Ascending aorta (tissue), 2 donors: ENCODE results near the gene UBE2V1. TPM values are rescaled to one million over a fixed set of nuclear protein-coding genes. Genes with fewer than 3 reads are reported as not detected.
A peak's percentile ranks its signal among the peaks of the same experiment; 100 is the strongest.
"Not testable (repeated sequence)": the region's sequence is repeated elsewhere in the genome, so short reads cannot be mapped to it uniquely, and the experiment has no call there.

Experiments
- DNase-seq, 2 donors: peaks; one replicate each; pipeline ENCODE4 v3.0.0-alpha.2; 2019; ENCODE audit warnings: low spot score in 2 of 2
- H3K27ac ChIP-seq, 2 donors: fragments of 200-600 bp; sonication (generic); one replicate each; pipeline ENCODE4 v1.5.1; 2016 to 2017; ENCODE audit warnings: mild to moderate bottlenecking in 1 of 2
- H3K27me3 ChIP-seq: fragments of 200-600 bp; sonication (generic); one replicate; pipeline ENCODE4 v1.5.1; 2017
- H3K36me3 ChIP-seq, 2 donors: fragments of 200-600 bp; sonication (generic); one replicate each; pipeline ENCODE4 v1.5.1; 2016
- H3K4me1 ChIP-seq, 2 donors: fragments of 200-600 bp; sonication (generic); one replicate each; pipeline ENCODE4 v1.5.1; 2016 to 2017; ENCODE audit warnings: mild to moderate bottlenecking in 1 of 2
- H3K4me3 ChIP-seq, 2 donors: fragments of 200-600 bp; sonication (generic); one replicate each; pipeline ENCODE4 v1.5.1; 2016 to 2017; ENCODE audit warnings: mild to moderate bottlenecking in 1 of 2
- H3K9me3 ChIP-seq, 2 donors: fragments of 200-600 bp; sonication (generic); one replicate each; pipeline ENCODE4 v1.5.1; 2016
- CTCF ChIP-seq, 3 experiments: fragments of 200-600 bp in 2 of 3; fragments of 450-650 bp in 1 of 3; sonication (generic) in 2 of 3; IDR thresholded peaks; one replicate each; pipeline ENCODE4 v1.5.1; 2016 to 2019; ENCODE audit warnings: antibody characterized with exemption in 3 of 3, mild to moderate bottlenecking in 1 of 3, moderate library complexity in 1 of 3
- intact Hi-C: fragments of 100-400 bp; cut with DNase I; formaldehyde crosslinking; loops from one replicate; pipeline ENCODE4 v1.15.1; 2023
- total RNA-seq: library from RNA; depleted of rRNA; stranded (reverse); fragments of >200 nt; gene quantifications from one replicate; pipeline ENCODE4 v1.1.0, GENCODE V29; 2016

UBE2V1 gene
- total RNA-seq, 1 donor from 2014 or later = 39.4 TPM

GRCh38 chr20:50102551-50102950 lies 10.4 kb downstream of the UBE2V1 start:
- intact Hi-C loops, H3K27ac ChIP-seq, H3K36me3 ChIP-seq, H3K4me3 ChIP-seq, H3K27me3 ChIP-seq, H3K9me3 ChIP-seq: not testable (repeated sequence)
- peaks cover 6 to 37% of the 10 kb centered on the region in 2 donors for H3K4me1 ChIP-seq
- DNase-seq = peak in 1 of 2 donors; percentile 50

GRCh38 chr20:50101887-50102286 lies 11.1 kb downstream of the UBE2V1 start:
- H3K27ac ChIP-seq = peak overlapping the region in 1 of 2 donors; percentile 2

GRCh38 chr20:50101281-50101680 lies 11.7 kb downstream of the UBE2V1 start:
- peaks cover 4 to 5% of the 10 kb centered on the region in 2 donors for H3K36me3 ChIP-seq
- H3K27ac ChIP-seq = no peak overlapping the region

More at GRCh38 chr20:50101887-50102286, 11.1 kb downstream of the UBE2V1 start:
- Histone ChIP-seq H3K4me1 (peaks cover 8 to 33% of the 10 kb centered on the region in 2 donors), H3K27me3 (no peaks in the 10 kb centered on the region), H3K9me3 (no peaks in the 10 kb centered on the region), H3K36me3 (peaks cover 0 to 4% of the 10 kb centered on the region in 2 donors), H3K4me3 (no peak overlapping the region)
- intact Hi-C loops = no loop called here
- no peak for TF ChIP-seq CTCF (IDR thresholded peaks at IDR 0.05)
- DNase-seq = peak in 1 of 2 donors; percentile 11

GRCh38 chr20:50100552-50100951 lies 12.4 kb downstream of the UBE2V1 start:
- intact Hi-C loops = no loop called here
- no peak overlapping the region for H3K4me3 ChIP-seq
- TF ChIP-seq CTCF (IDR thresholded peaks at IDR 0.05) = no peak
- no peaks in the 10 kb centered on the region for H3K9me3 ChIP-seq
- DNase-seq = no peak
- no peaks in the 10 kb centered on the region for H3K27me3 ChIP-seq
- H3K4me1 ChIP-seq = peaks cover 6 to 33% of the 10 kb centered on the region in 2 donors
- peaks cover 12% of the 10 kb centered on the region in 2 donors for H3K36me3 ChIP-seq
- H3K27ac ChIP-seq = no peak overlapping the region

More at GRCh38 chr20:50101281-50101680, 11.7 kb downstream of the UBE2V1 start:
- DNase-seq = peak in 1 of 2 donors; percentile 27
- Histone ChIP-seq H3K9me3 (no peaks in the 10 kb centered on the region), H3K4me3 (no peak overlapping the region), H3K4me1 (peaks cover 8 to 33% of the 10 kb centered on the region in 2 donors), H3K27me3 (no peaks in the 10 kb centered on the region)
- no peak for TF ChIP-seq CTCF (IDR thresholded peaks at IDR 0.05)
- intact Hi-C loops = no loop called here

GRCh38 chr20:50099565-50099991 lies 13.4 kb downstream of the UBE2V1 start:
- Histone ChIP-seq H3K9me3 (no peaks in the 10 kb centered on the region), H3K36me3 (peaks cover 21 to 22% of the 10 kb centered on the region in 2 donors), H3K27me3 (no peaks in the 10 kb centered on the region), H3K27ac (no peak overlapping the region), H3K4me3 (no peak overlapping the region), H3K4me1 (peaks cover 2 to 27% of the 10 kb centered on the region in 2 donors)
- intact Hi-C loops = no loop called here
- no peak for TF ChIP-seq CTCF (IDR thresholded peaks at IDR 0.05)
- DNase-seq = peak in 1 of 2 donors; percentile 41

GRCh38 chr20:50099113-50099512 lies 13.8 kb downstream of the UBE2V1 start:
- Histone ChIP-seq H3K36me3 (peaks cover 25 to 26% of the 10 kb centered on the region in 2 donors), H3K27ac (no peak overlapping the region), H3K9me3 (no peaks in the 10 kb centered on the region), H3K4me1 (peaks cover 2 to 27% of the 10 kb centered on the region in 2 donors), H3K27me3 (no peaks in the 10 kb centered on the region), H3K4me3 (no peak overlapping the region)
- intact Hi-C loops = no loop called here
- no peak for TF ChIP-seq CTCF (IDR thresholded peaks at IDR 0.05)
- no peak for DNase-seq
